GM18519 (cell line): ENCODE results near the gene CD34.

Source experiments
- ATAC-seq: cut with Tn5 transposase; IDR thresholded peaks from one replicate; pipeline ENCODE4 v1.9.1; 2021; ENCODE audit warnings: mild to moderate bottlenecking, moderate library complexity; ENCODE audit not compliant: unreplicated experiment, low FRiP score

CD34 gene

DNA sequence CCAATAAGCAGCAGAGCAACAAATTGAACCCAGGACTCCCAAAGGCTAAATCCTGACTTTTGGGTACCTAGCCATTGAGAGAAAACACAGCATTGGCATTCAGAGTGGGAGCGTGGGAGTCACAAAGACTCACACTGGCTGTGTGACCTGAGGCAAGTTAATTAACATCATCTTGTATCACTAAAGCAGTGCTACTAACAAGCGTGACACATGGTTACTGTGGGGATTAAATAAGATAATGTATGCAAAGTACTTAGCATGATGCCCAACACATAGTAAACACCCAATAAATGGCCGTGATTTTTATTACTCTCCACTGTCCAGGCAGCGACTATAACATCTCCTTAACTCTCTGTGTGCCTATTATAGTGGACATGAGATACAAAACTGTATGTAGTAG lies 73.3 kb downstream of the CD34 start:
- ATAC-seq, result no peak

- no peak for ATAC-seq
Measured at GRCh38 chr1:207836591-207837347, 74.2 kb downstream of the CD34 start.

GRCh38 chr1:207835958-207836357 lies 75.0 kb downstream of the CD34 start:
- no peak for ATAC-seq

DNA sequence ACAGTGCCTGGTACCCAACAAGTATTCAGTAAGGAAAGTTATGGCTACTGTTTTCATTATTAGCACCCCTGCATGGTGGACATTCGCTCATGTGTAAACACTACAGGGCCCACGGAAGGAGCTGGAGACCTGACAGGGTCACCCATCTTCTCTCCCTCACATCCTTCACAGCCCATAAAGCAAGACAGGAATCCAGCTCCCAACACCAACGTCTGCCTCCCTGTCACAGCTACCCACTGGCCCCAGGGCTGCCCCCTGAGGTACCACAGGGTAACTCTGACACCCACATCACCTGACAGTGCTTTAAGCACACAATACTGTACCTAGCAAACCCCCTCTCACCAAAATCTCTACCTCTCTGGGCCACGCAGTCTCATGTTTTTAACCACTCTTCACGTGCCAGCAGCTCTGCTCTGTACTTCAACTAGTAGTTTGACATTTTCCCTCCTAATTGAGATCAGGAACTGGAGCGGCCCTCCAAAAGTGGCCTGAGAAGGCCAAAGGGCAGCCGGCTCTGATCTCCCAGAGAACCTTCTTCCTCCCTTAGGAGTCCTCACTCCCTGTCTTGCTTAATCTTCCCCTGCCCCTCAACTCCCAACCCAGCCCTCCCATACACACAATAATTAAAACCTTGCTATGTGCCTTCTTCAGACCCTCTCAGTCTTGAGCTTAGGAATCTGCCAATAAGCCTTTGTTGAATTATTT lies 76.8 kb downstream of the CD34 start:
- ATAC-seq, result no peak

DNA sequence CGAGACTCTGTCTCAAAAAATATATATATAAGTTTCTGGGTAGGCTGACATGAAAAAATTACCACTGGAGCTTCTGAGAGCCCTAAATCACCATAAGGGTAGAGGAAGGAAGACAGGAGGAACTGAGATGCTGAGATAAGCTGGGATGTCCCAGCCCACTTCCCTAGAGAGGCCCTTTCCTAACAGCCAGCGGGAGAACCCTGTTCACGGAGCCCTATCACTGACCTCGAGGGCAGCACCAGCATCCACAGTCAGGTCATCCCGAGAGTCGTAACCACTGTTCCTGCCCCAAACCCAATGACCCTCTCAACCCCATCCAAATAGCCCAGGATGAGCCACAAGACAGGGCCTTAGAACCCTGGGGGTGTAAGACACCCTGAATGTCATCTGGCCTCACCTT lies 77.5 kb downstream of the CD34 start:
- no peak for ATAC-seq

DNA sequence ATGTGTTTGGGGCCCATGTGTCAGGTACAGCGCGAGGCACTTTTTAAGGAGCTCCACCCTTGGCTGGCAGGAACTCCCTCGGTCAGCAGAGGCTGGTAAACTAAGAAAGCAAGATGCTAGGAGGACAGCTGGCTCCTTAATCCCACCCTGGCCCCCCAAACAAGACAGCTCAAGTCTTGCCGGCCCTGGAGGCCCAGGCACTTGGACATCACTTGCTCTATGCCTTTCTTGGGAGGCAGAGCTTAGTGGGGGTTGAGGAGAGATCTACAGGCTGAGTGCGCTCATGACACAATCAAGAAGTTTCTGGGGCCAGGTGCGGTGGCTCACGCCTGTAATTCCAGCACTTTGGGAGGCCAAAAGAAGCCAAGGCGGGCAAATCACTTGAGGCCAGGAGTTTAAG lies 78.1 kb downstream of the CD34 start:
- ATAC-seq, result no peak

DNA sequence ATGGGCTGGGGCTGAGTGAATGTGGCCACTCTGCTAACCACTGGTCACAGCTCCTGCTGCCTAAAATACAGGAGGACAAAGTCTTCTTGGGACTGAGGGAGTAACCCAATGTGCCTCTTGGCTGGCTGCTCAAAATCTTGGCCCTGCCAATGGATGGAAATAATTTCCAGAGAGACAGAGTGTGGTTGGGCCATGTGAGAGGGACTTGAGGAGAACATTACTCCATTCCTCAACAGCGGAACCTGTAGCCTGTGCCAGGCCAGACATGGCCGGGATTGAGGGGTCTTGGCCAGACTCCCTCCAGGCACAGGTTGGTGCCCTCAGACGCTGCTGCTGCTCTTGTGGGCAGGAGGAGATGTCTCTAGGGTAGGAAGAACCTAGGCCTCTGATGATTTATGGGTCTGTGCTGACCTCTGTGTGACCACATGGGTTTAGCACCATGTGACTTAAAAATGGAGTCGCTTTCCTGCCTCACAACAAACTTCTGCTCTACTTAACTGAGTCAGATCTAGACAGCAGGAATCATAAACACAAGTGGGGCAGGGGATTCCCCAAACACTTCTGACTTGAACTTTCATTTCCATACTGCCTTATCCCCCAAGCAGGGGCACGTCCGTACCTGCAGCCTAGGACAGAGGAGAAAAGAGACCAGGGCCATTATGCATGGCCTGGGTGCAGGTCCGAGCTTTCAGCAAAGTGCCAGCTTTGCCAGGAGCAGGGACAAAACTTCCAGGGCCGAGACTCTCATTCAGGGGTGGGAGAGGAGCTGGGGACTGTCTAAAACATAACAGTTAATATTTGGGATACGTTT lies 79.2 kb downstream of the CD34 start:
- peak; percentile 71 for ATAC-seq
